MCF 10A (cell line): ENCODE data around the gene TOPAZ1. TPM values are rescaled to one million over a fixed set of nuclear protein-coding genes. Genes with fewer than 3 reads are reported as not detected.

Experiments
- BruUV-seq: library from RNA; stranded (reverse); fragments of 400-500 nt; replicated peaks from 2 replicates; lab custom pipeline; 2021; lab: Mats Ljungman, UMichigan
- CTCF ChIA-PET: fragments of 300-600 bp; sonication (Branson Sonifier 250); formaldehyde crosslinking; extraction: SDS; loops from one replicate; lab custom pipeline; 2021; ENCODE audit warnings: antibody characterized with exemption, inconsistent platforms; lab: Yijun Ruan, JAX
- POLR2A ChIA-PET: fragments of 300-600, 350-650 bp; sonication (Branson Sonifier 250); formaldehyde crosslinking; extraction: SDS; loops from one replicate; lab custom pipeline; 2020; ENCODE audit warnings: antibody characterized with exemption, inconsistent platforms; lab: Yijun Ruan, JAX
- DNase-seq: peaks from one replicate; pipeline ENCODE4 v3.0.0-alpha.2; 2018; ENCODE audit not compliant: unreplicated experiment
- H3K27ac Mint-ChIP-seq: one replicate; pipeline ENCODE4 v1.8.0; 2022; ENCODE audit warnings: mild to moderate bottlenecking, low read depth, mixed read lengths; ENCODE audit not compliant: unreplicated experiment
- H3K27me3 Mint-ChIP-seq: one replicate; pipeline ENCODE4 v1.8.0; 2022; ENCODE audit warnings: mixed read lengths; ENCODE audit not compliant: insufficient read depth, unreplicated experiment
- H3K36me3 Mint-ChIP-seq: one replicate; pipeline ENCODE4 v1.8.0; 2022; ENCODE audit warnings: mild to moderate bottlenecking, moderate library complexity, mixed read lengths; ENCODE audit not compliant: insufficient read depth, unreplicated experiment
- H3K4me1 Mint-ChIP-seq: one replicate; pipeline ENCODE4 v1.8.0; 2022; ENCODE audit warnings: mixed read lengths; ENCODE audit not compliant: insufficient read depth, unreplicated experiment
- H3K4me3 Mint-ChIP-seq: one replicate; pipeline ENCODE4 v1.8.0; 2022; ENCODE audit warnings: mild to moderate bottlenecking, moderate library complexity, mixed read lengths; ENCODE audit not compliant: unreplicated experiment
- H3K9me3 Mint-ChIP-seq: one replicate; pipeline ENCODE4 v1.8.0; 2022; ENCODE audit warnings: mixed read lengths; ENCODE audit not compliant: unreplicated experiment
- intact Hi-C: fragments of 100-400 bp; cut with micrococcal nuclease; formaldehyde crosslinking; loops from 2 replicates; pipeline ENCODE4 v1.14.1; 2022
- total RNA-seq: library from RNA; stranded (reverse); gene quantifications from 2 replicates; pipeline ENCODE4 v1.2.3, GENCODE V29; 2022
- TF ChIP-seq, protein P1 (sequence below): fragments of 200-600 bp; IDR thresholded peaks from one replicate; pipeline ENCODE4 v1.8.0; 2022; ENCODE audit warnings: antibody characterized with exemption, mild to moderate bottlenecking; ENCODE audit not compliant: unreplicated experiment

The TOPAZ1 gene
- total RNA-seq, 1 experiment from 2014 or later: not detected

DNA sequence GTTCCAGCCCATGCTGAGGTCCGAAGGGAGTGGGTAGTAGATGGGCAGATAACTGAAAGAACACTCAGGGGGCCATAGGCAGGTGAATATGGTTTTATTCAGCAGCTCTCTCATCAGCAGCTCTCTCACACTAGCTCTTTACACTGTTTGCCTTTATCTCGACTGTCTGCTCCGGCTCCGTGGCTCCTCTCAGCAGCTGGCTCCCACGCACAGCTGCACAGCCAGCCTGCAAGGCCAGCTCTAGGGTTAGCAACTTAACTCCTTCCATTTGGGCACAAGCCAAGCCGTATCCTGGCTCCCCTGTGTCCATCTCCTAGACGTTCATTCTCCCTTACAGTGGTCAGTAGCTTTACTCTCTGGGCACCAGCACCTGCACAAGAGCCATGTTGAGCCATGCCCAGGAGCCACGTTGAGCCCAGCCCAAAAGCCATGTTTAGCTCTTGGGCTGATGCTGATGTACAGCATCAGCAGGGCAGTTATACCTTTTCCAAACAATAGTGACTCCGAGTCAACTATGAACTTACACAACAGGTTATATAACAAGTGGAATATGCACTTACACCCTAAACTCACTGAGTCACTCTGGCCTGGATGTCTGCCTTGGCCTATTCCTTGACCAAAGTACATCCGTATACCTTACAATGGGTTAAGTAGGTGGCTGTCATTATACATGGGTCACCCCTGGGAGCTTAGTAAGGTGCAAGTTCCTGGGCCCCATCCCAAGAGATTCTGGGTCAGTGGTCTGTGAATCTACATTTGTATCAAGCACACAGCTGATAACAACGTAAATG, 34.6 kb upstream of the TOPAZ1 start:
- ChIA-PET CTCF (interaction anchor here (0.9 to 1.9 kb wide), 5 partner anchors 9 to 1245 kb away, joined by 3 to 6 read pairs (median 5); no protein-coding TSS in a partner anchor), POLR2A (interaction anchor here (0.7 kb wide), 1 partner anchor 9 kb away, joined by 3 read pairs; no protein-coding TSS in a partner anchor)
- Mint-ChIP-seq H3K27ac (no peak overlapping the region), H3K9me3 (no peaks in the 10 kb centered on the region), H3K4me3 (no peak overlapping the region), H3K27me3 (no peaks in the 10 kb centered on the region), H3K36me3 (peaks cover 6% of the 10 kb centered on the region), H3K4me1 (no peaks in the 10 kb centered on the region)
- BruUV-seq: no TSS peak
- TF ChIP-seq, protein P1, sequence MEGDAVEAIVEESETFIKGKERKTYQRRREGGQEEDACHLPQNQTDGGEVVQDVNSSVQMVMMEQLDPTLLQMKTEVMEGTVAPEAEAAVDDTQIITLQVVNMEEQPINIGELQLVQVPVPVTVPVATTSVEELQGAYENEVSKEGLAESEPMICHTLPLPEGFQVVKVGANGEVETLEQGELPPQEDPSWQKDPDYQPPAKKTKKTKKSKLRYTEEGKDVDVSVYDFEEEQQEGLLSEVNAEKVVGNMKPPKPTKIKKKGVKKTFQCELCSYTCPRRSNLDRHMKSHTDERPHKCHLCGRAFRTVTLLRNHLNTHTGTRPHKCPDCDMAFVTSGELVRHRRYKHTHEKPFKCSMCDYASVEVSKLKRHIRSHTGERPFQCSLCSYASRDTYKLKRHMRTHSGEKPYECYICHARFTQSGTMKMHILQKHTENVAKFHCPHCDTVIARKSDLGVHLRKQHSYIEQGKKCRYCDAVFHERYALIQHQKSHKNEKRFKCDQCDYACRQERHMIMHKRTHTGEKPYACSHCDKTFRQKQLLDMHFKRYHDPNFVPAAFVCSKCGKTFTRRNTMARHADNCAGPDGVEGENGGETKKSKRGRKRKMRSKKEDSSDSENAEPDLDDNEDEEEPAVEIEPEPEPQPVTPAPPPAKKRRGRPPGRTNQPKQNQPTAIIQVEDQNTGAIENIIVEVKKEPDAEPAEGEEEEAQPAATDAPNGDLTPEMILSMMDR: no peak
- DNase-seq: no peak
- intact Hi-C loops: no loop called here

DNA sequence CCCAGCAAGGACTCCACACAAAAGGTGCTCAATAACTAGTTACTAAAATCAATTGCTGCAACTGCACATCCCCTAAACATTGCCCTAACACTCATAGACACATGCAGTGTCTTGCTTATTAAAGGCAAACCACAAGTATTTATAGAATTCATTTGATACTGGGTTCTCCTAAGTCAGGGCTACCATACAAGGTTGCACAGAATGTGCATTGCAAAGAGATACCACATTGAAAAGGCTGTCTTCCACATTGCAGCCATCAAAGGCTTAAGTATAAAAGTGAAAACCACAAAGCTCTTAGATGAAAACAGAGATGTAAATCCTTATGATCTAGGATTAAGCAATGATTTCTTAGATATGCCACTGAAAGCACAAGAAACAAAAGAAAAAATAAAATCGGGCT, 33.6 kb upstream of the TOPAZ1 start:
- CTCF ChIA-PET: interaction anchor here (1.0 kb wide), 1 partner anchor 439 kb away, joined by 5 read pairs; no protein-coding TSS in a partner anchor
- Mint-ChIP-seq H3K4me1 (no peaks in the 10 kb centered on the region), H3K27me3 (no peaks in the 10 kb centered on the region), H3K27ac (no peak overlapping the region), H3K9me3 (no peaks in the 10 kb centered on the region), H3K4me3 (no peak overlapping the region), H3K36me3 (peaks cover 6% of the 10 kb centered on the region)
- POLR2A ChIA-PET: no interaction called here
- TF ChIP-seq, protein P1: no peak
- intact Hi-C loops: no loop called here
- no peak for DNase-seq
- BruUV-seq: no TSS peak

DNA sequence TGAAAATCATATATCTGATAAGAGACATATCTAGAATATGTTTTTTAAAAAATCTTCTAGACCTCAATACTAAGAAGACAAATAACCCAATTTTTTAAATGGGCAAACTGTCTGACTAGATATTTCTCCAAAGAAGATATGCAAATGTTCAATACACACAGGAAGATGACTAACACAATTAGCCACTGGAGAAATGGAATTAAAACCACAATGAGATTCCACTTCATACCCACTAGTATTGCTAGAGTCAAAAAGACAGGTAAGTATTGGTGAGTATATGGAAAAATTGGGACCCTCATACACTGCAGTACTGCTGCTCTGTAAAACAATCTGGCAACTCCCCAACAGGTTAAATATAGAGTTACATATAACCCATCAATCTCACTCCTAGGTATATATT, 33.1 kb upstream of the TOPAZ1 start:
- POLR2A ChIA-PET: no interaction called here
- H3K27ac Mint-ChIP-seq: no peak overlapping the region
- H3K4me1 Mint-ChIP-seq: no peaks in the 10 kb centered on the region
- no TSS peak for BruUV-seq
- CTCF ChIA-PET: no interaction called here
- no peaks in the 10 kb centered on the region for H3K27me3 Mint-ChIP-seq
- peaks cover 6% of the 10 kb centered on the region for H3K36me3 Mint-ChIP-seq
- no peak overlapping the region for H3K4me3 Mint-ChIP-seq
- TF ChIP-seq, protein P1: no peak
- intact Hi-C loops: no loop called here
- no peaks in the 10 kb centered on the region for H3K9me3 Mint-ChIP-seq
- no peak for DNase-seq

DNA sequence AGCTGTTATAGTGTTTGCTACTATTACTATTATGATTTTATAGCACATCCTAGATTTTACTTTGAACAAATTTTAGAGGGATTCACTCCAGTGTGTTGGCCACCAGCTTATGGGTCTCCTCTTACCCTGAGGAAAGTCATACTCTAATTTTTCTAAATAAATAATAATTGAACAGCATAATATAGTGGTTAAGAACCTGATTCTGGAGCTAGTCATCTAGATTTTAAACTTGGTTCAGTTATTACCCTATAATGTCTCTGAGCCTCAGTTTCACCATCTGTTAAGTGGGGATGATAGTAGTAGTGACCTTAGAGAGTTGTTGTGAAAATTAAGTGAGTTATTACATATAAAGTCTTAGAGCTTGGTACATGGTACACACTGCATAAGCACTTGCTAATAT, 30.7 kb upstream of the TOPAZ1 start:
- TF ChIP-seq, protein P1: no peak
- peaks cover 6% of the 10 kb centered on the region for H3K36me3 Mint-ChIP-seq
- H3K27ac Mint-ChIP-seq: no peak overlapping the region
- H3K4me1 Mint-ChIP-seq: no peaks in the 10 kb centered on the region
- H3K9me3 Mint-ChIP-seq: peaks cover 13% of the 10 kb centered on the region
- DNase-seq: no peak
- ChIA-PET POLR2A (no interaction called here), CTCF (interaction anchor here (0.5 to 1.8 kb wide), 3 partner anchors 12 to 467 kb away, joined by 4 to 6 read pairs (median 5); no protein-coding TSS in a partner anchor)
- H3K27me3 Mint-ChIP-seq: no peaks in the 10 kb centered on the region
- intact Hi-C loops: no loop called here
- no peak overlapping the region for H3K4me3 Mint-ChIP-seq
- BruUV-seq: no TSS peak
